Activated CD4-positive, CD25-positive, alpha-beta regulatory T cell treated with anti-CD3 and anti-CD28 coated beads, Interleukin-2, amount 50 U/mL, for 72 hours (primary cell): ENCODE data around the gene CNTF.
"Not testable (repeated sequence)": the region's sequence is repeated elsewhere in the genome, so short reads cannot be mapped to it uniquely, and the experiment has no call there.

Experiments
- DNase-seq: peaks from one replicate; pipeline ENCODE4 v3.0.0; 2021

Gene CNTF

GRCh38 chr11:58622344-58622743 is at the start of gene CNTF:
Gene CNTF, plus strand, starts transcription at chr11:58622665. Its CDS starts 88 bp downstream, at chr11:58622753.
- DNase-seq: no peak

GRCh38 chr11:58572906-58573305 is 49.6 kb upstream of the CNTF start:
- DNase-seq: not testable (repeated sequence)

GRCh38 chr11:58573451-58574104 is 48.9 kb upstream of the CNTF start:
- DNase-seq: peak; percentile 46

GRCh38 chr11:58574881-58575280 is 47.6 kb upstream of the CNTF start:
- DNase-seq: no peak

GRCh38 chr11:58575377-58576020 is 47.0 kb upstream of the CNTF start, which contains the start of gene LPXN:
Gene LPXN, minus strand, starts transcription at chr11:58575856. Its CDS starts 84 bp downstream, at chr11:58575772.
- DNase-seq: peak; percentile 55

GRCh38 chr11:58576887-58577471 is 45.5 kb upstream of the CNTF start:
- DNase-seq: no peak

- DNase-seq: peak; percentile 78
Observed at GRCh38 chr11:58577555-58578135, 44.8 kb upstream of the CNTF start.

- peak; percentile 89 for DNase-seq
Observed at GRCh38 chr11:58578136-58578634, 44.3 kb upstream of the CNTF start.

GRCh38 chr11:58578635-58579191 is 43.8 kb upstream of the CNTF start, which contains the start of gene ZFP91:
Gene ZFP91, plus strand, starts transcription at chr11:58579063. Its CDS starts 219 bp downstream, at chr11:58579282.
- peak; percentile 87 for DNase-seq

GRCh38 chr11:58579192-58580129 is 43.0 kb upstream of the CNTF start:
- DNase-seq: peak; percentile 90

- DNase-seq: no peak
Observed at GRCh38 chr11:58580311-58580710, 42.2 kb upstream of the CNTF start.

- no peak for DNase-seq
Observed at GRCh38 chr11:58582437-58582836, 40.0 kb upstream of the CNTF start.

- DNase-seq: no peak
Observed at GRCh38 chr11:58586998-58587397, 35.5 kb upstream of the CNTF start.

GRCh38 chr11:58591659-58592058 is 30.8 kb upstream of the CNTF start:
- no peak for DNase-seq

GRCh38 chr11:58592760-58593472 is 29.5 kb upstream of the CNTF start:
- DNase-seq: no peak

GRCh38 chr11:58594826-58595225 is 27.6 kb upstream of the CNTF start:
- DNase-seq: no peak

GRCh38 chr11:58596621-58597020 is 25.8 kb upstream of the CNTF start:
- no peak for DNase-seq

GRCh38 chr11:58597486-58598144 is 24.9 kb upstream of the CNTF start:
- DNase-seq: no peak

- DNase-seq: no peak
Observed at GRCh38 chr11:58600510-58600909, 22.0 kb upstream of the CNTF start.

- no peak for DNase-seq
Observed at GRCh38 chr11:58606930-58607714, 15.3 kb upstream of the CNTF start.
